H1 (cell line): ENCODE results near the gene ASF1B. TPM values are rescaled to one million over a fixed set of nuclear protein-coding genes. Genes with fewer than 3 reads are reported as not detected.

ENCODE experiments used
- CTCF ChIA-PET: fragments of 300-600 bp; sonication (Branson Sonifier 250); formaldehyde crosslinking; loops from one replicate; lab custom pipeline; 2021; ENCODE audit not compliant: partially characterized antibody; lab: Charles Lee
- POLR2A ChIA-PET: fragments of 300-600 bp; sonication (Branson Sonifier 250); formaldehyde crosslinking; loops from one replicate; lab custom pipeline; 2021; ENCODE audit warnings: inconsistent platforms; ENCODE audit not compliant: partially characterized antibody; lab: Charles Lee
- DNase-seq, 2 experiments: peaks; one replicate each; pipeline versions ENCODE4 v3.0.0 to v3.0.0-alpha.2; 2010 to 2022; ENCODE audit warnings: low spot score in 2 of 2, low read depth in 1 of 2, mixed read lengths in 1 of 2
- FAIRE-seq: peaks from 2 replicates; lab custom pipeline; 2011; peaks lifted over from hg19 to GRCh38; lab: Jason Lieb, UNC
- H2AFZ ChIP-seq: 2 replicates; pipeline ENCODE4 v1.8.1; 2012; ENCODE audit warnings: low read length, inconsistent platforms
- H2AK5ac ChIP-seq: 2 replicates; pipeline ENCODE4 v1.6.1; 2013; ENCODE audit warnings: low read depth, low read length
- H2BK120ac ChIP-seq: replicated peaks from 2 replicates; pipeline ENCODE3; 2013; ENCODE audit warnings: low read depth, low read length, inconsistent platforms
- H2BK12ac ChIP-seq: 2 replicates; pipeline ENCODE4 v1.6.1; 2013; ENCODE audit warnings: low read depth, low read length
- H2BK15ac ChIP-seq: 2 replicates; pipeline ENCODE4 v1.6.1; 2013; ENCODE audit warnings: low read length
- H2BK20ac ChIP-seq: 2 replicates; pipeline ENCODE4 v1.6.1; 2013; ENCODE audit warnings: low read length
- H2BK5ac ChIP-seq: 2 replicates; pipeline ENCODE4 v1.6.1; 2013; ENCODE audit warnings: low read depth, low read length
- H3K14ac ChIP-seq: 2 replicates; pipeline ENCODE4 v1.6.1; 2013; ENCODE audit warnings: inconsistent platforms; ENCODE audit not compliant: insufficient read length
- H3K18ac ChIP-seq: 2 replicates; pipeline ENCODE4 v1.6.1; 2013; ENCODE audit warnings: low read length; ENCODE audit errors: extremely low read depth
- H3K23ac ChIP-seq: 2 replicates; pipeline ENCODE4 v1.6.1; 2013; ENCODE audit warnings: inconsistent platforms; ENCODE audit not compliant: insufficient read length
- H3K23me2 ChIP-seq: 2 replicates; pipeline ENCODE4 v1.6.1; 2013; ENCODE audit warnings: low read depth, low read length
- H3K27ac ChIP-seq: 2 replicates; pipeline ENCODE4 v1.6.1; 2011; ENCODE audit warnings: low read depth, low read length, inconsistent platforms
- H3K27me3 ChIP-seq, 4 experiments: replicated peaks in 1 of 4; 1 replicate in 1 of 4; 2 replicates in 3 of 4; pipeline versions ENCODE4 v1.6.1 to v1.8.1; 2011 to 2013; ENCODE audit warnings: low read length in 3 of 4, mild to moderate bottlenecking in 3 of 4, inconsistent platforms in 2 of 4, mixed read lengths in 2 of 4, moderate library complexity in 1 of 4; ENCODE audit not compliant: control insufficient read depth in 3 of 4, insufficient read depth in 3 of 4; ENCODE audit errors: extremely low read depth in 1 of 4
- H3K36me3 ChIP-seq, 4 experiments: 2 replicates each; pipeline versions ENCODE4 v1.6.1 to v1.8.1; 2011 to 2013; ENCODE audit warnings: mild to moderate bottlenecking in 4 of 4, low read length in 3 of 4, moderate library complexity in 2 of 4, control low read depth in 1 of 4, inconsistent platforms in 1 of 4; ENCODE audit not compliant: insufficient read depth in 4 of 4, control insufficient read depth in 2 of 4
- H3K4ac ChIP-seq: replicated peaks from 2 replicates; pipeline ENCODE3; 2013; ENCODE audit warnings: low read length, low read depth, mixed read lengths, inconsistent platforms; ENCODE audit not compliant: insufficient read length
- H3K4me1 ChIP-seq, 4 experiments: replicated peaks in 1 of 4; 1 replicate in 1 of 4; 2 replicates in 3 of 4; pipeline versions ENCODE4 v1.6.1 to v1.8.1; 2011 to 2013; ENCODE audit warnings: low read length in 3 of 4, inconsistent platforms in 2 of 4, mixed read lengths in 1 of 4; ENCODE audit not compliant: insufficient read depth in 4 of 4, control insufficient read depth in 3 of 4
- H3K4me2 ChIP-seq, 2 experiments: 2 replicates each; pipeline versions ENCODE4 v1.6.1 to v1.8.1; 2011 to 2013; ENCODE audit warnings: low read depth in 2 of 2, low read length in 2 of 2, control low read depth in 1 of 2, inconsistent platforms in 1 of 2, mild to moderate bottlenecking in 1 of 2; ENCODE audit not compliant: insufficient read depth in 1 of 2
- H3K4me3 ChIP-seq, 4 experiments: fragments of 200-600, 300-600 bp in 1 of 4; sonication (generic), shearing (Covaris generic), sonication (Bioruptor Twin) in 1 of 4; 2 replicates each; pipeline versions ENCODE4 v1.5.1 to v1.8.1; 2011 to 2016; ENCODE audit warnings: low read length in 4 of 4, low read depth in 3 of 4, control low read depth in 2 of 4, inconsistent platforms in 2 of 4, mild to moderate bottlenecking in 2 of 4, mixed read lengths in 1 of 4, moderate library complexity in 1 of 4; ENCODE audit not compliant: insufficient read depth in 2 of 4; ENCODE audit errors: extremely low read depth in 1 of 4
- H3K56ac ChIP-seq: replicated peaks from 2 replicates; pipeline ENCODE3; 2013; ENCODE audit warnings: low read depth, mild to moderate bottlenecking, mixed read lengths, low read length, inconsistent platforms; ENCODE audit not compliant: insufficient read length
- H3K79me1 ChIP-seq: 2 replicates; pipeline ENCODE4 v1.6.1; 2013; ENCODE audit warnings: low read depth, low read length, control low read depth
- H3K79me2 ChIP-seq, 2 experiments: 2 replicates each; pipeline versions ENCODE4 v1.6.1 to v1.8.1; 2012 to 2013; ENCODE audit warnings: low read length in 2 of 2, mild to moderate bottlenecking in 2 of 2, inconsistent platforms in 1 of 2; ENCODE audit not compliant: insufficient read depth in 2 of 2, control insufficient read depth in 1 of 2
- H3K9ac ChIP-seq, 4 experiments: replicated peaks in 1 of 4; 1 replicate in 1 of 4; 2 replicates in 3 of 4; pipeline versions ENCODE4 v1.6.1 to v1.8.1; 2011 to 2013; ENCODE audit warnings: low read depth in 3 of 4, low read length in 3 of 4, control low read depth in 2 of 4, mild to moderate bottlenecking in 2 of 4, moderate library complexity in 2 of 4, inconsistent platforms in 1 of 4; ENCODE audit errors: extremely low read depth in 1 of 4
- H3K9me3 ChIP-seq, 2 experiments: 2 replicates each; pipeline versions ENCODE4 v1.6.1 to v1.8.1; 2012 to 2013; ENCODE audit warnings: mild to moderate bottlenecking in 2 of 2, moderate library complexity in 2 of 2, control low read depth in 1 of 2, inconsistent platforms in 1 of 2, low read depth in 1 of 2, low read length in 1 of 2, mixed read lengths in 1 of 2; ENCODE audit not compliant: insufficient read depth in 2 of 2
- H4K20me1 ChIP-seq, 2 experiments: replicated peaks in 1 of 2; 2 replicates each; pipeline versions ENCODE3 to v1.8.1; 2011 to 2013; ENCODE audit warnings: inconsistent platforms in 2 of 2, low read length in 2 of 2, mild to moderate bottlenecking in 1 of 2; ENCODE audit not compliant: insufficient read depth in 2 of 2, control insufficient read depth in 1 of 2
- H4K5ac ChIP-seq: 2 replicates; pipeline ENCODE4 v1.6.1; 2013; ENCODE audit warnings: low read length, low read depth, mixed read lengths, inconsistent platforms; ENCODE audit not compliant: insufficient read length
- H4K8ac ChIP-seq: 2 replicates; pipeline ENCODE4 v1.8.0; 2013; ENCODE audit warnings: mild to moderate bottlenecking, moderate library complexity, low read length, inconsistent platforms; ENCODE audit not compliant: insufficient read depth; ENCODE audit errors: extremely low read depth
- H4K91ac ChIP-seq: replicated peaks from 2 replicates; pipeline ENCODE3; 2013; ENCODE audit warnings: low read length, mixed read lengths, inconsistent platforms; ENCODE audit not compliant: insufficient read length
- CBX8 ChIP-seq: fragments of 300-800, 300-1000 bp; sonication (generic); IDR thresholded peaks from 2 replicates; pipeline ENCODE4 v1.7.1; 2016; ENCODE audit warnings: low read depth, low read length, borderline replicate concordance
- EZH2 ChIP-seq: fragments of 200-600 bp; sonication (generic); IDR thresholded peaks from 2 replicates; pipeline ENCODE4 v1.7.1; 2012; ENCODE audit warnings: low read depth, mild to moderate bottlenecking, moderate library complexity, low read length, inconsistent platforms; ENCODE audit not compliant: severe bottlenecking
- HDAC2 ChIP-seq, 2 experiments: fragments of 300-600 bp in 1 of 2; sonication (generic) in 1 of 2; IDR thresholded peaks; 2 replicates each; pipeline ENCODE4 v1.6.1; 2011 to 2012; ENCODE audit warnings: low read depth in 2 of 2, low read length in 2 of 2, mild to moderate bottlenecking in 2 of 2, moderate library complexity in 2 of 2, borderline replicate concordance in 1 of 2, inconsistent platforms in 1 of 2
- JUND ChIP-seq: IDR thresholded peaks from 2 replicates; pipeline ENCODE4 v1.6.1; 2011; ENCODE audit warnings: mild to moderate bottlenecking, improper control_type of control experiment, low read length
- RFX5 ChIP-seq: IDR thresholded peaks from 2 replicates; pipeline ENCODE4 v1.6.1; 2011; ENCODE audit warnings: low read depth, low read length, improper control_type of control experiment, borderline replicate concordance
- RXRA ChIP-seq: IDR thresholded peaks from 2 replicates; pipeline ENCODE4 v1.6.1; 2011; ENCODE audit warnings: low read depth, mild to moderate bottlenecking, low read length, moderate library complexity; ENCODE audit not compliant: insufficient read depth
- SP1 ChIP-seq: IDR thresholded peaks from 2 replicates; pipeline ENCODE4 v1.6.1; 2011; ENCODE audit warnings: low read depth, low read length
- WGBS, 2 experiments: shearing (Covaris generic) in 1 of 2; methylation state at CpG; one replicate each; pipeline versions ENCODE4 v1.1.6 to v1.1.7; 2013 to 2015; ENCODE audit warnings: low lambda C conversion rate in 2 of 2, mixed read lengths in 2 of 2, inconsistent platforms in 1 of 2, low coverage in 1 of 2, missing lambda C conversion rate in 1 of 2; ENCODE audit not compliant: insufficient replicate concordance in 2 of 2, insufficient coverage in 1 of 2, insufficient read length in 1 of 2; ENCODE audit errors: extremely low coverage in 1 of 2, missing lambda C conversion rate in 1 of 2; 5-methylcytosine and 5-hydroxymethylcytosine counted together
- polyA plus RNA-seq, 7 experiments: library from polyadenylated mRNA; depleted of rRNA in 3 of 7; stranded (reverse) in 5 of 7; unstranded in 2 of 7; fragments of >200 nt in 5 of 7; fragments of 200-250 nt in 2 of 7; gene quantifications; 1 replicate in 5 of 7; 2 replicates in 1 of 7; 4 replicates in 1 of 7; pipeline versions ENCODE4 v1.2.1 to v1.2.3, GENCODE V29; 2011 to 2013; ENCODE audit warnings: missing spikeins in 2 of 7, mixed read lengths in 2 of 7
- total RNA-seq: library from RNA; stranded (reverse); fragmentation: NEBNext Ultra II Directional; extraction: Animal tissue kit (Norgen Biotek cat#: 25700); gene quantifications from 2 replicates; pipeline ENCODE4 v1.2.1, GENCODE V29; 2021
- TF ChIP-seq, protein P1 (sequence below), 3 experiments: IDR thresholded peaks; 1 replicate in 2 of 3; 2 replicates in 1 of 3; pipeline versions ENCODE4 v1.5.1 to v1.6.1; 2011; ENCODE audit warnings: low read length in 3 of 3, mild to moderate bottlenecking in 3 of 3, inconsistent platforms in 2 of 3, low read depth in 1 of 3, moderate library complexity in 1 of 3; ENCODE audit not compliant: insufficient read depth in 1 of 3; ENCODE audit errors: control extremely low read depth in 1 of 3

Gene ASF1B
- total and polyA plus RNA-seq, 2 of the 8 experiments (the other 6 are each of a cell fraction or from before 2014, with no cell fraction given): 32.6 to 59.2 TPM

DNA sequence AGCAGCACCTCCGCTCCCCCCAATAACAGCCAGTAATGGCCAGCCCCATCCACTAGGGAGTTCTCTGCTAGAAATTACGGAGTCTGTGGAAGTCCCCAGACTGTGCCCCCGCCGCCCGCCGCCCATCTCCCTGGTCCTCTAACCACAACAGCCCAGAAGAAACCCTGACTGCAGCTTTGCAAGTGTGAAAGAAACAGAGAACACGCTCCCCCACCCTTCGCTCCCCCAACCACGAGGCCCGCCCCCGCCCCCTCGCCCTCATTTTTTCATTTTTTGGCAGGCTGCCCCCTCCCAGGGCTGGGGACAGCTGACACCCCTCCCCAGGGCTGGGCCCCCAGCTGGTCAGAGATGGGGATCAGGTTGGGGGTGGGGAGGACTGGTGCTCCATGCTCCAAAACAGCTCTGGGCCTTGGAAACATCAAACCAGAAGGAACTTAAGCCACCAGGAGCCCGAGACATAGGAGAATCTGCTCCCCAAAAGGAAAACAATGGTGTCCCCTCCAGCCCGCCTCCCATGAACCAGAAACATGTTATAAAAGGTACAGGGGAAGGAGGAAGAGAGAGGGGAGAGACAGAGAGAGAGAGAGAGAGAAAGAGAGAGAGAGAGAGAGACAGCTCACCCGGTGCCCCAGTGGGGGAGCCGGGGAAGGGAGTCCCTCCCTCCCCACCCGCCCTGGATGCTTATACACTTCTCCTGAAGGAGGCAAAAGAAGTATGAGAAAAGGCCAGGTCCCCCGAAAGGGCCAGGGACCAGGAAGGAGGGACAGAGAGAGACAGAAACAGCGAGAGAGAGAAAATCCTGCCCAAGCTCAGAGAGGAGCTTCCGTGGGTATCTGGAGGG is 29.8 kb upstream of the ASF1B start:
- Histone ChIP-seq H2BK5ac (no peak overlapping the region), H3K27me3 (no peaks in the 10 kb centered on the region), H4K5ac (no peak overlapping the region), H3K79me1 (peaks cover 4% of the 10 kb centered on the region; the same call in 1 of the 2 replicates), H4K8ac (no peak overlapping the region), H3K9me3 (no peaks in the 10 kb centered on the region), H3K4ac (no peak overlapping the region), H3K4me3 (no peak overlapping the region), H3K4me1 (peaks cover 0 to 7% (median 4%) of the 10 kb centered on the region in 4 experiments; a peak in 3 of 7 replicates), H2BK15ac (no peak overlapping the region), H3K36me3 (peaks cover 14 to 43% (median 33%) of the 10 kb centered on the region in 4 experiments; a peak in 7 of 8 replicates), H3K4me2 (no peak overlapping the region), H2BK120ac (no peak overlapping the region), H3K56ac (no peak overlapping the region), H2AK5ac (no peak overlapping the region), H2BK20ac (no peak overlapping the region), H3K14ac (no peak overlapping the region), H3K18ac (no peak overlapping the region; the same call in 1 of the 2 replicates), H2BK12ac (no peak overlapping the region), H3K23me2 (no peaks in the 10 kb centered on the region), H3K79me2 (no peaks in the 10 kb centered on the region), H4K20me1 (peaks cover 5 to 18% of the 10 kb centered on the region in 2 experiments), H3K23ac (no peak overlapping the region), H2AFZ (no peak overlapping the region), H3K27ac (no peak overlapping the region; the same call in 1 of the 2 replicates), H4K91ac (no peak overlapping the region), H3K9ac (no peak overlapping the region)
- FAIRE-seq: no peak
- WGBS, 2 experiments: 93% methylated on average over 16 of the region's 20 CpGs; no CpG with 5 or more reads in 1 of the 2 experiments
- no peak for DNase-seq
- ChIA-PET CTCF (interaction anchor here (1.7 kb wide), 1 partner anchor 182 kb away, joined by 4 read pairs; no protein-coding TSS in a partner anchor), POLR2A (interaction anchor here (0.8 to 2.2 kb wide), 3 partner anchors 16 to 34 kb away, joined by 3 to 6 read pairs (median 3); no protein-coding TSS in a partner anchor)
- TF ChIP-seq RFX5 (no peak), HDAC2 (IDR thresholded peaks at IDR 0.05; ENCODE audit: borderline replicate concordance in 1 of 2, low read depth in 2 of 2, low read length in 2 of 2) (no peak), CBX8 (no peak), JUND (no peak), SP1 (no peak), RXRA (no peak), EZH2 (no peak)
- TF ChIP-seq, protein P1, sequence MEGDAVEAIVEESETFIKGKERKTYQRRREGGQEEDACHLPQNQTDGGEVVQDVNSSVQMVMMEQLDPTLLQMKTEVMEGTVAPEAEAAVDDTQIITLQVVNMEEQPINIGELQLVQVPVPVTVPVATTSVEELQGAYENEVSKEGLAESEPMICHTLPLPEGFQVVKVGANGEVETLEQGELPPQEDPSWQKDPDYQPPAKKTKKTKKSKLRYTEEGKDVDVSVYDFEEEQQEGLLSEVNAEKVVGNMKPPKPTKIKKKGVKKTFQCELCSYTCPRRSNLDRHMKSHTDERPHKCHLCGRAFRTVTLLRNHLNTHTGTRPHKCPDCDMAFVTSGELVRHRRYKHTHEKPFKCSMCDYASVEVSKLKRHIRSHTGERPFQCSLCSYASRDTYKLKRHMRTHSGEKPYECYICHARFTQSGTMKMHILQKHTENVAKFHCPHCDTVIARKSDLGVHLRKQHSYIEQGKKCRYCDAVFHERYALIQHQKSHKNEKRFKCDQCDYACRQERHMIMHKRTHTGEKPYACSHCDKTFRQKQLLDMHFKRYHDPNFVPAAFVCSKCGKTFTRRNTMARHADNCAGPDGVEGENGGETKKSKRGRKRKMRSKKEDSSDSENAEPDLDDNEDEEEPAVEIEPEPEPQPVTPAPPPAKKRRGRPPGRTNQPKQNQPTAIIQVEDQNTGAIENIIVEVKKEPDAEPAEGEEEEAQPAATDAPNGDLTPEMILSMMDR (IDR thresholded peaks at IDR 0.05; ENCODE audit: control extremely low read depth in 1 of 3, insufficient read depth in 1 of 3, low read depth in 1 of 3, low read length in 3 of 3): no peak
